GF-D8 (cell line): ENCODE data around the gene EID3.
"Not testable (repeated sequence)": the region's sequence is repeated elsewhere in the genome, so short reads cannot be mapped to it uniquely, and the experiment has no call there.

ENCODE experiments used
- DNase-seq: peaks from one replicate; lab custom pipeline; 2025; lab: John Stamatoyannopoulos, UW

EID3 gene

GRCh38 chr12:104290320-104290719 lies 13.2 kb upstream of the EID3 start:
- DNase-seq = no peak

- no peak for DNase-seq
Measured at GRCh38 chr12:104290855-104291254, 12.7 kb upstream of the EID3 start.

DNA sequence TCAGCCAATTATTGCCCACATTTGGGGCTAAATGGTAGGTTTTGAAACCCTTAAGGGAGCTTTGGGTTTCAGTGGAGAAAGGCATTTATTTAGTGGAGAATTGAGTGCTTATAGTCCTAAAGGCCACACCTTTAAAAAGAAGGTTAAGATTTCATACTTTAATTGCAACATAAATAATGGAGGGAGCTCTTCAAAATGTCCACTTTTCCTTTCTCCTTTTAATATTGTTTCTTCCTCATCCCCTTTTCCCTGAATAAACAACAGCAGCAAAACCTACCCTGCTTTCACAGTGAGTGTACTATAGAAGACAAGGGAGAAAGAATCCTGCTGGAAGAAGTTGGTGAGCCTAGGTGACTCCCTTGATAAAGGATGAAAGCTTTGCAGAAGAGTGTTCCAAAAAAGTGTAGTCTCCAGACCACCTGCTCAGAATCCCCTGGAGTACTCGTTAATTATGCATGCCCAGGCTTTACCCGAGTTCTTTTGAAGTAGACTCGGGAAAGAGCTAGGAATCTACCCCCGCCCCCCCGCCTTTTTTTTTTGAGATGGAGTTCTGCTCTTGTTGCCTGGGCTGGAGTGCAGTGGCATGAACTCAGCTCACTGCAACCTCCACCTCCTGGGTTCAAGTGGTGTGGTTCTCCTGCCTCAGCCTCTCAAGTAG lies 11.5 kb upstream of the EID3 start:
- DNase-seq = no peak

GRCh38 chr12:104292872-104293794 lies 10.4 kb upstream of the EID3 start:
- no peak for DNase-seq

GRCh38 chr12:104294158-104294859 lies 9.2 kb upstream of the EID3 start:
- DNase-seq = not testable (repeated sequence)

DNA sequence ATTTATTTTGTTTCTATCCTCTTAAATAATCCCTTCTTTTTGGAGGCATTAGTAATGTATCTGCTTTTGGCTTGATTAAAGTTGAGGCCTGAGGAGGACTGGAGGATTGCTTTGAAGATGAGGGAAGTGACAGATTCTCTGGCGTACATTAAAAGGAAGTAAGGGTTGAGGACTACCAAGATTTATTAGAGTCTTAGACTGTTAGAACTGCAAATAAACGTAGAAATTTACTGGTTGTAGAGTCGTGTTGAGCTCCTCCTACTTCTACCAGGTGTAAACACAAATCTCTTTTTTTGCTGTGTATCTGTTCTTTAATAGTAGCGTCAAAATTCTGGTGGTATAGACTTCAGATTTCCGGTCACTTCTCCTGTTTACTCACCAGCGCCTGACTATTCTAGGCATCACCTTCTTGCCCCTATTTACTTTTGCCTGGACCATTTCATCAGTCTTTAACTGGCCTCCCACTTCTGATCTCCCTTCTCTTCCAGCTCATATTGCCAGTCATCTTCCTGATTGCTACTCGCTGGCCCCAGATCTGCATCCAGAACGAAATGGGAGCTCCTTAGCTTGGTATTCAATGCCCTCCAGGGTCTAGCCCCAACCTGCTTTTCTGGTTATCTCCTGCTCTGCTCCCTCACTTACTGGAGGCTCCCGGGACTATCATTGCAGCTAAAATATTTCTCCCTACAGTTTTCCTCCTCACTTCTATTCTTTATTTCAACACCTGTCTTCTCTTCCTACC lies 8.4 kb upstream of the EID3 start:
- DNase-seq = no peak

DNA sequence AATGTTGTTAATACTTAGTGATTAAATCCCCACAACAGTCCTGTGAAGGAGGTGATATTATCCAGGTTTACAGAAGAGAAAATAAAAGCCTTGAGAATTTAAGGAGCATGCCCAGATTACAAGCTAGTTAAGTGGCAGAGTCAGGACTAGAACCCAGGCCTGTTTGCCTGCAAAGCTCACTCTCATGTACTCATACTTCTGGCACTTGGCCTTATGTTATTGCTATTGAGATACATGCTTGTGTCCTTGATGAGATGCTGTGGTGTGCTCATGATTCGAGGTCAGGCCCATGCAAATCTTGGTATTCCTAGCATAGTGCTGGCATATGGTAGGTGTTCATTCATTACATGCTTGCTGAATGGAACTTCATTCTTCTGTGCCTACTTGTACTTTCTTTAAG lies 7.6 kb upstream of the EID3 start:
- DNase-seq = no peak

- DNase-seq = no peak
Measured at GRCh38 chr12:104296718-104297117, 6.8 kb upstream of the EID3 start.

DNA sequence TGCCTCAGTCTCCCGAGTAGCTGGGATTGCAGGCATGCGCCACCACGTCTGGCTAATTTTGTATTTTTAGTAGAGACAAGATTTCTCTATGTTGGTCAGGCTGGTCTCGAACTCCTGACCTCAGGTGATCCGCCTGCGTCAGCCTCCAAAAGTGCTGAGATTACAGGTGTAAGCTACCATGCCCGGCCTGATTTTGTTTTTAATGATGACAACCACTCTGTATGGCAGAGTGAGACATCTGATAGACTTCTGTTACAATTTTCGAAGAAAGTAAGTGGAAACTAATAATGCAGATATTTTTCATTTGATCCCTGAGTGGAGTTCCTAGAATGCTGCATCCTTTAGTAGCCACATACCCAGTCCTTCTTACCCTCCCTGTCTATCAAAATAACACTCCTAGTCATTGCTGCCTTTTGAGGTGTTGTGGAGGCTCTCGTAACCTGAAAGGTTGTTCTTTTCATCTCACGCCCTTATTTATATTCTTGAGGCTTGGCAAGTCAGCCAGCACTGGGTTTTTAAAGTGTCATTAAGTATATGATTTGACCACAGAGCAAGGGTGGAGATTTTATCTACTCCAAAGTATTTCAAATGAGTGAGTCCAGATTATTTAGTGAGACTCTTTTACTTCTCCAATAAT lies 5.9 kb upstream of the EID3 start:
- DNase-seq = no peak

- DNase-seq = no peak
Measured at GRCh38 chr12:104299842-104300481, 3.6 kb upstream of the EID3 start.

DNA sequence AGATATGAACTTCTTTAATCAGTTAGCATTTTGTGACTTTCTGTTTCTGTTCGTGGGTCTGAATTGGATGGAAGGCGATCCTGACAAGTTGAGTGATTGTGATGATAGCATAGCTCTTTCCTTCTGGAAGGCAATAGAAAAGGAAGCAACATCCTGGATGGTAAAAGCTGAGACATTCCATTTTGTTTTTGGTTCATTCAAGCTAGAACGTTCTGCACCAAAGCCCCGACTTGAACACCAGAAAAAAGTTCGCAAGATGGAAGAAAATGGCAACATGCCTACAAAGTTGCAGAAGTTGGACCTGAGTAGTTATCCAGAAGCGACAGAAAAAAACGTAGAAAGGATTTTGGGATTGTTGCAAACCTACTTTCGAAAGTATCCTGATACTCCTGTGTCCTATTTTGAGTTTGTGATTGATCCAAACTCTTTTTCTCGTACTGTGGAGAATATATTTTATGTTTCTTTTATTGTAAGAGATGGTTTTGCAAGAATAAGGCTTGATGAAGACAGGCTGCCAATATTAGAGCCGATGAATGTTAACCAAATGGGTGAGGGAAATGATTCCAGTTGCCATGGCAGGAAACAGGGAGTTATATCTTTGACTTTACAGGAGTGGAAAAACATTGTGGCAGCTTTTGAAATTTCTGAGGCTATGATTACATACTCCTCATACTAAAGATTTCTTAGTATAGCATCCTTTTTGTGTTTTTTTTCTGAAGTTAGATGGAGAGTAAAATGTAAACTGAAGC lies 896 bp downstream of the EID3 start:
- no peak for DNase-seq

GRCh38 chr12:104305349-104305748 lies 1.8 kb downstream of the EID3 start:
- no peak for DNase-seq

DNA sequence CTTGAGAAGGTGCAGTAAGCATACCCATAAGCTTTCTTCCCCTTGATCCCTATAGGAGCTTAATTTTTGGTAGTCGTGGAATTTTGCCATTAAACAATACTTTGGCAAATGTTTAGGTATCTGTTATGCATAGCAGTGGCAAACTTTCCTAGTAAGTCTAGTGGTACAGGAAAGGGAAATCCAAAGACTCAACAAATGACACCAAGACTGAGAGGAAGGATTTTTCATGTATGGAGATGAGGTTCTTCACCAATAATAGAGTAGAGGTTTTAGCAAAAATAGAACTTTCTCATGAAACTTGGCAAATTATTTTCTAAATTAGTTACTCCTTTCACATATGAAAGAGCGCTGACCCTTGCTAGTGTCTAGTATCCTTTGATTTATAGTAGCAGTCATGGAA lies 2.8 kb downstream of the EID3 start:
- DNase-seq = no peak

DNA sequence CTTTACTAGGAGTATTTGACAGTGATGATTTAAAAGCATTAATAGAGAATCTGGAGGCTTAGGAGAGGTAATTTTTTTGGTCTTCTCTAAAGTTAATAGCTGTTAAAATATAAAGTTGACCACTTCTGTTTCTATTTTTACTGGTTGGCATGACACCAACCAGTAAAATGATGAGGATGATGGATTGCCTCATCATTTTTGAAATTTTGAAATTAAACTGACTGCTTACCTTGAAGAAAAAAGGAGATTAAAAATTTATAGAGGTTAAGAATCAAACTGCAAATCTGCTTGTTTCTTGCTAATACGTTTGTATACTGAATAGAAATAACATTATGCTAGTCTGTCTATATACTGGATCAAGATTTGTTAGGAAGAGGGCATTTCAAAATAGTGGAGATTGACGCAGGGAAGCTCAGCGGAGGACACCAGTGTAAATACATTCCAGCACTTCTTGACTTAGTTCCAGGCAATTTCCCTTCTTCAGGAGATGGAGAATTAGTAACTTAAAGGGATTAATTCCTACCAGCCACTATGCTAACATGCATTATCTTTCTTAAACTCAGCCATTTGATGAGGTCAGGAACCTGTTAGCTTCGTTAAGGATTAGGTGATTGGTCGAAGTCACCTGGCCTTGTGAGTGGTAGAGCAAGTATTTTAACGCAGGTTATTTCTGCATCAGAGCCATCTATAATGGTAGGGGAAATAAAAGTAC lies 3.6 kb downstream of the EID3 start:
- no peak for DNase-seq

DNA sequence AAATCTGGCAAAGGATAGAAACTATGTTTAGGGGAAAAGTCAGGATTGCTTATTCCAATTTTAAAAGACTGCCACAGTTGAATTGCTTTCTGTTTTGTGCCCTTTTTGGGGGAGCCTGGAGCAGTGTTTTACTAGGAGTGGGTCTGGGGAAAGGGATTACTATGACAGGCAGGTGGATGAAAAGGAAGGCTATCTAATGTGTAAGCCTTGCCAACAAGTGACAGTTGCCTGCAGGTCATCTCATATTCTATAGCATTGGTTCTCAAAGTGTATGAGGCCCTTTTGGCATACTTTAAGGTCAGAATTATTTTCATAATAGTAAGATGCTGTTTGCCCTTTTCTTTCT lies 4.1 kb downstream of the EID3 start:
- no peak for DNase-seq

- no peak for DNase-seq
Measured at GRCh38 chr12:104309446-104309993, 6.0 kb downstream of the EID3 start.

DNA sequence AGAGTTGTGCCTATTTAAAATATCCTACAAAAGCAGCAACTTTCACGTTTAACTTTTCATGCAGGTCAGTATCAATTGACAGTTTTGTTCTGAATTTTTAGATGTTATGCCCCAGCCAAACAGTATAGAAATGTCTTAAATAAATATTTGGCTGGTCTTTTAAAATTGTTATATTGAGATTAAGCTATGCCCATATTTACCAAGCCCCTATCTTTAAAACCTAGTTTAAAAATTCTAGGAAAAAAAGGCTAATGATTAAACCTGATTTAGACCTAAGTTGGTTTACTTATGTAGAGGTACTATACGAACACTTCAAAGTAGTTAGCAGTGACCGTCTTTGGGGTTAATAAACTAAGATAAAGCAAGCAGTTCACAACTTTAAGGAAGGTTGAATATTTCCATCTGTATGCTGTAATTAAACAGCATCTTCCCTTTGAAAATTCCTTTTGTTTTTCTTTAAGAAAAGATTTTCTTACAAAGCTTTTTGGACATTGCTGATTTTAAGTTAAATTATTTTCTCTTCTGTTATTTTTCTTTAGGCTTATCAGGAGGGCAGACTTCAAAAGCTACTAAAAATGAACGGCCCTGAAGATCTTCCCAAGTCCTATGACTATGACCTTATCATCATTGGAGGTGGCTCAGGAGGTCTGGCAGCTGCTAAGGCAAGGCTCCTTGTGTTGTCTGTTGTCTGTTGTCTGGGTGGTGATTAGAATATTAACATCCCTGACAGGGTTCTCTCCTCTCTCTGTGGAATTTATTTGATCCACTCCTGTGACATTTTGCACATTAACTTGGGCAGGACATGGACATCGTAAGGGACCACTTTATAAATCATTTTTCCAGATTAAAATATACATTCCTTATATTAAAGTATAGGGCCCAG lies 7.5 kb downstream of the EID3 start:
- no peak for DNase-seq

DNA sequence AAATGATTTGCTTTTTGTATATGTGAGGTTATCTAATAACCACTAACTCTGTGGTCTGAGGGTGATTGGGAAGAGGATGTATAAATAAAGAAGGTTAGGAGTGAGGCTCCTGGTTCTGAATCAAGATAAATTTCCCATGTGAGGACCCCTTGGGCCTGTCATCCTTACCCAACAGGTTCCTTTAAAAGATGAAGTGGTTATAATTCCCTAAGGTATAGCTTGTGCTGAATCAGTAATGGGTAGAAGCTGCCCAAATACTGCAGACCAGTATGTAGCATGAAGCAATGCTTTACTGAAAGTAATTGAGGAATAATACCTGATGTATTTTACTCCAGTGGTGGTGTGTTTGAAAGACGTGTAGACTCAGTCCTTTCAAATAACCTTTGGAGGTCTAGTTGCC lies 8.7 kb downstream of the EID3 start:
- DNase-seq = no peak

DNA sequence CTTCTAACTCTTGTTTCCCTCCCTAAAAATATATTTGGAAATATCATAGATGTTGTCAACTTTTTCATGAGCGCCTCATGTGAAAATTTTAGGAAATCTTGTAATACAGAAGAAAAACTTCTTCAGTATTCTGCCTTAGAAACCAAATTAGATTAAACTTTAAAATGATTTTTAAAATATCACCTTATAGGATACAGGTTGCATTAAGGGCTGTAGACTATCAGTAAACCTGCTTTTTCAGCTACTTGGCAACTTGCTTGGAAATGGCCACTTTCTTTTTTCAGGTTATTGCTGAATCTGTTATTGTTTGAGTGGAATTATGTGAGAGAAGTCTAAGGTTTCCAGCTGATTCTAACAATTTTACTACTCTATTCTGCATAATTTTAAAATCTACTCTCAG lies 9.1 kb downstream of the EID3 start:
- no peak for DNase-seq
